GM18498 (cell line): ENCODE data around the gene IL18RAP.
A peak's percentile ranks its signal among the peaks of the same experiment; 100 is the strongest.

Experiments
- ATAC-seq: cut with Tn5 transposase; IDR thresholded peaks from one replicate; pipeline ENCODE4 v1.9.1; 2021; ENCODE audit warnings: mild to moderate bottlenecking, moderate library complexity; ENCODE audit not compliant: unreplicated experiment

Gene IL18RAP, protein sequence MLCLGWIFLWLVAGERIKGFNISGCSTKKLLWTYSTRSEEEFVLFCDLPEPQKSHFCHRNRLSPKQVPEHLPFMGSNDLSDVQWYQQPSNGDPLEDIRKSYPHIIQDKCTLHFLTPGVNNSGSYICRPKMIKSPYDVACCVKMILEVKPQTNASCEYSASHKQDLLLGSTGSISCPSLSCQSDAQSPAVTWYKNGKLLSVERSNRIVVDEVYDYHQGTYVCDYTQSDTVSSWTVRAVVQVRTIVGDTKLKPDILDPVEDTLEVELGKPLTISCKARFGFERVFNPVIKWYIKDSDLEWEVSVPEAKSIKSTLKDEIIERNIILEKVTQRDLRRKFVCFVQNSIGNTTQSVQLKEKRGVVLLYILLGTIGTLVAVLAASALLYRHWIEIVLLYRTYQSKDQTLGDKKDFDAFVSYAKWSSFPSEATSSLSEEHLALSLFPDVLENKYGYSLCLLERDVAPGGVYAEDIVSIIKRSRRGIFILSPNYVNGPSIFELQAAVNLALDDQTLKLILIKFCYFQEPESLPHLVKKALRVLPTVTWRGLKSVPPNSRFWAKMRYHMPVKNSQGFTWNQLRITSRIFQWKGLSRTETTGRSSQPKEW

DNA sequence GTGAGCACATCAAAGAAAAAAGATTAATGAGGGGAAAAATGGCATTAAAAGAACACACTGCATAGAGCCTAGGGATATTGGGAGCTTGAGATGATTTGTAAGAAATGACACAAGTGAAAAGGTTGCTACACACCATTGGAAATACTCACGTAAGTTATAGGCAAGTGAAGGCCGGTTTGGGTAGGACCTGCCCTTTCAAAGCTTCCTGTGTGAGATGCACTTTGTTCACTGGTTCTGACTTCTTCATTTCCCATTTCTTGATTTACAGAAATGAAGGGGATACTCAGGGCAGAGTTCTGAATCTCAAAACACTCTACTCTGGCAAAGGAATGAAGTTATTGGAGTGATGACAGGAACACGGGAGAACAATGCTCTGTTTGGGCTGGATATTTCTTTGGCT is at the start of gene IL18RAP:
Gene IL18RAP (plus strand): TSS at position 251 of the 400 bp plus-strand sequence. CDS start 118 bp downstream, at position 369.
- ATAC-seq = no peak

DNA sequence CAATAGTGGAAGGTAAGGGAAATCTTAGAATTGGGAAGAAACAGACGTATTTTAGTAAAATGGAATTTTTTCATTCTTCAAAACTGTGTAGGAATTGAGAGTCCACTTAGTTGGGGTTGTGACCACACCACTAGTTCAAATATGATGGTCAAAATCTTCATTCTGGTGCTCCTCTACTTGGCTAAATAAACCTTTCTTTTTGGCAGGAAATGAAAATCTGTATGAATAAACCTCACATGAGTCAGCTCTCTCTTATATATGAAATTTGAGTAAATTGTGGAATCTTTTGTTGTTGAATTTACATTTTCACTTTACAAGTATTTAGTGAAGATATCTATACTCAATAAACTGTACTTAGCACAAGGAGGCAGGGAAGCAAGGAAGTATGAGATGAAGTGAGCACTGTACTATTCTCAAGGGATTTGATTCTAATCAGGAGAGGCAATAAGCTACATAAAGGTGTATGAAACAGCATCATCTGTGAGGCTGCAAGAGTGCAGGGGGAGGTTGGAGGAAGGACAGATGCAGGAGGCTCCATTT is 46.8 kb upstream of the IL18RAP start:
- ATAC-seq = no peak

- ATAC-seq = no peak
These were observed 39.2 kb upstream of the IL18RAP start for GRCh38 chr2:102383722-102384121.

GRCh38 chr2:102385522-102385921 is 37.4 kb upstream of the IL18RAP start:
- ATAC-seq = no peak

- ATAC-seq = no peak
These were observed 37.0 kb upstream of the IL18RAP start for GRCh38 chr2:102386004-102386403.

- ATAC-seq = peak; percentile 49
These were observed 36.0 kb upstream of the IL18RAP start for GRCh38 chr2:102386867-102387541.

DNA sequence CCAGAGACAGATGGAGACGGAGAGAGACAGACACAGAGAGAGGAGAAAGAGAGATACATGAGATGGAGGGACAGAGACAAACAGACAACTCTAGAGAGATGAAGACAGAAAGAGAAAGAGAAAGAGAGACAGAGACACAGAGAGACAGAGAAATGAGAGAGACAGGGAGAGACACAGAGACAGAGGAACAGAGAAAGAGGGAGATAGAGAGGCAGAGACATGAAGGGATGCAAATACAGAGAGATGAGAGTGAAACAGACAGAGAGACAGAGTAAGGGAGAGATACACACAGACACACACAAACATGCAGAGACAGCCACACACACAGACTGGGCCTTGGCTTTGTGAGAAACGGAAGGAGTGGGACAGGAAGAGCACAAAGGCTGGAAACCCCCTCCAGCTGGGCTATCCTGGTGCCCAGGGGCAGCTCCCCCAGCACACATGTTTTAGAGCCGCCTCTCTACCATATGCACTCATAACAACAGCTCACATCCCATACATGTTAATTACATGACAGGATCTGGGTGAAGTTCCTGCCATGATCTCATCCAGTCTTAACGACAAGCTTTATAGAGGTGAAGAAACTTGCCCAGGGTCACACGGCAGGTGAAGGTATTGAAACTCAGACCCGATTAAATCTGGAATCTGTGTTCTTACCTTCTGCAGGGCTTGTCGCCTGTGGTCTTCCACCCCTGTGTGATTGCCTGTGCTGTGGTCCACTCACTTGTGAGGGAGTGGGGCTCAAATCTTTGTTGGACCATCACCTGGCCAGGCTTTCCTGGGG is 35.0 kb upstream of the IL18RAP start:
- ATAC-seq = no peak

DNA sequence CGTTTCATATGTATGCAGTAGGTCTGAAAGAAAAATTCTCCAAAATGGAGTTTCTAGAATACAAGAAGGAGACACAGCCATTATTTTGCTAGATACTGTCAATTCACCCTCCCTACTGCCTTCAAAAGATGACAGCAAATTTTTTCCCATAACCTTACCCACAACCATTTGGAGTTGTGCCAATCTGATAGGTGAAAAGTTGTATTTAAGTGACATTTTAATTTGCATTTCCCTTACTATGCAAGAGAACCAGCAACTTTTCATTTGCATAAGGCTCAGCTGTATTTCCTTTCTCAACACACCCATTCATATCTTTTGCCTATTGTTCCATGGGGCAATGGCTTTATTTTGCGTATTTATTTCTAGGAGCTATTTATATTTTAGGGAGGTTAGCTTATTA is 31.4 kb upstream of the IL18RAP start:
- ATAC-seq = no peak

DNA sequence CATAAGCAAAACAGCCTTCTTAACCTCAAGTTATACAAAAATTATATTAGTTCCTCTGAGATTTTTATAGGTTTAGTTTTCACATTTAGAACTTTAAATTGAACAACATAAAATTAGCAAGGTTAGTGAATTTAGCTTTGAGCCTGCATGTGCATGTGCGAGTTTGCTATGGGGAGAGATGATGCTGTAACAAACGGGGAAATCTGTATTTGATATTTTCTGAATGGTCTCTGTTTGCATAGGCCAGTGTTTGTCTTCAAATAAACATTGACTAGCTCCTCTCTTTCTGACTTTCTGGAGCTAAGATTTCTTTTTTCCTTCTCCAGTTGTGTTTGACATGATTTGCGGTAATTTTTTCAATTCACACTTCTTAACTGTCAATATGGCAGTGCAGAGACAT is 30.9 kb upstream of the IL18RAP start:
- no peak for ATAC-seq

- ATAC-seq = no peak
These were observed 30.0 kb upstream of the IL18RAP start for GRCh38 chr2:102392942-102393341.

DNA sequence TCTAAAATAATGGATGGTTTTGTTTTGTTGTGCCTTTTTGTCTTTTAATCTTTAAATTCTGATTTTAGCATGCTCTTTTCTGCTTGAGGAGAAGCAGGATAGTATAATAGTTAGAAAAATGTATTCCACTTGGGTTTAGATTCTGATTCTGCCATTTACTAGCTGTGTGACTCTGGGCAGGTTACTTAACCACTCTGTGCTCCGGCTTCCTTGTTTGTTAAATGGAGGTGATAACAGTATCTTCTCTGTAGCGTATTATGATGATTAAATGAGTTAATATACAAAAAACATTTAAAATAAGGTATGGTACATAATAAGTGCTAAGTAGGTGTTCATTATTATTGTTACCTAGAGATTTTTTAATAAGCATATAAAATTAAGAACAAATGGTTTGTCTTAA is 26.9 kb upstream of the IL18RAP start:
- no peak for ATAC-seq

DNA sequence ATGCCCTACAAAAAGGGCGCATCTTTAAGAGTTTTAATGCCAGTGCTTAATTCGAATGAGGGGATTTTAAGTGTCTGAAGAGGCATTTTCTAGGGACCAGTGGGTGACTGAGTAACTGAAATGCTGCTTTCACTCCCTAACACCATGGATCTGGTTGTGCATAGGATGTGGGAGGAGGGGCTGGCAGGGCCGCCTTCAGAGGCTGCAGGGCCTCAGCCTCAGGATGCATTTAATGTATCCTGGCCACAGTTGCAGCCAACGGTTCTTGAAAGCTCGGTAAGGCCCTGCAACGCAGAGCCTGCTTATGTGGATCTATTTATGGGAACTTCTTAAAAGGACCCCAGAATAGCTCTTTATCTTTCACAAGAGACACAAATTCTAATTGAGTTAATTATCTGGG is 25.8 kb upstream of the IL18RAP start:
- no peak for ATAC-seq

- no peak for ATAC-seq
These were observed 23.3 kb upstream of the IL18RAP start for GRCh38 chr2:102399499-102400141.

- ATAC-seq = no peak
These were observed 21.5 kb upstream of the IL18RAP start for GRCh38 chr2:102401456-102401855.

DNA sequence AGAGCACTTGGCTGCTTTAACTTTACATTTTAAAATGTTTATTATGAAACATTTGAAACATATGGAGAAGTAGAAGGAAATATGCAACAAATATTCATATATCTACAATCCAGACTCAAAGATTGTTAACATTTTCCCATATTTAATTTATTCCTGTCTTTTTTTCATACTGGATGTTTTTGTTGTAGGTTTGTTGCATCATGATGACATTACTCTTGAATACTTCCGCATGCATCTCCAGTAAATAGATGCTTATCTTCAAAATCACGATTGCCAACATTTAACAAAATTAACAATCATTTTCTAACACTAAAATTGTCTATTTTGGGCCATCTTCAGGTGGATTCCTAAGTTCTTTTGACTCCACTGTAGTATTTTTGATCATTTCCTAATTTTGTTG is 21.1 kb upstream of the IL18RAP start:
- no peak for ATAC-seq

DNA sequence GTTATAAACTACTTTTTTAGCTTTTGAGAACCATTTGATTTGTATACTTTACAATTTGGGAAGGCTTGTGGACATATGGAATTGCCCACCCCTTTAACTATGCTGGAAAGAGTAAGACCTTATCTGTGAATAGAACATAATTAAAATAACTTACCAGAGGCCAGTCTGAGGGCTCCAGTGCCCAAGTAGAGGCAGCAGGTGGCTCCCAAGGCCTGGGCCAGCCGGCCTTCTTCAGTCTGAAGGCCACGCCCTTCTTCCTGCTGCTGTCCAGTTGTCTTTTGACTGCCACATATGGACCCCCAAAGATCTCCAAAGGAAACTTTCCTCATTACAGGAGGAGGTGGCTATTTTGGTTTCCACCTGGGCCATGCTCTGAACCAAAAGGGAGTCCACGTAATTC is 12.0 kb upstream of the IL18RAP start:
- ATAC-seq = no peak

- ATAC-seq = no peak
These were observed 10.8 kb upstream of the IL18RAP start for GRCh38 chr2:102412199-102412598.

DNA sequence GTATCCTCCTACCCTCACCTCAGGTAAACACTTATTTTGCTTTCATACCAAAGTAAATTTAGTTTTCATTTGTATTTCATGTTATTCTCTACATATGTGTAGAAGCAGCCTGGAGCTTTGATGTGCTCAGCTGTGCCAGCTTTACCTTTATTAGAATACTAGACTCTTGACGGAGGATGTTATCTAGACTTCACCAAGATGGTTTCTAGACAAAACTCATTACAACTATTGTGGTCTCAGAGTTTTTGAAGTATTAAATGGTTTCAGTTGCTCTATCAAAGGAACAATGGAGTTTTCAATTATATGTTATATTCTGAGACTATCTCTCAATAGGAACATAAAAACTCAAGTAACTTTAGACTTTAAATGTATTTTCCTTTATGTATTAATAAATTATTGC is 5.0 kb upstream of the IL18RAP start:
- peak; percentile 63 for ATAC-seq

DNA sequence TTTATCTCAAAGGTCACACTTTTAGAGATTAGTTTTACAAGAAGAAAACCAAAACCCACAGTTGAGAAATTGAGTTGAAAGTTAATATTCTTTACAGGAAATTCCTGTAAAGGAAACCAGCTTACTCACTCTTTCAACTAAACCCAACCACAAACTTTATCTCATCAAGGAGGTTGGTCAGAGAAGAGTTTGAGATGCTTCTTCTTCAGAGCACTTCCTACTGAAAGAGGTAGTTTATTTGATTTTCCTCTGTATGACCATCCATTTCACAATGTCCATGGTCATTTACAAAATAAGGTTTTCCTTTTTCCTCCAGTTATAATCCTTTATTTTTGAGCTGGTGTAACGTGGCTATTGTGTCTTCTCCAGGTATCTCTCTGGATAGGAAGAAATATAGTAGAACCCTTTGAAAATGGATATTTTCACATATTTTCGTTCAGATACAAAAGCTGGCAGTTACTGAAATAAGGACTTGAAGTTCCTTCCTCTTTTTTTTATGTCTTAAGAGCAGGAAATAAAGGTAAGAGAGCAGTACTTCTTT is 4.5 kb upstream of the IL18RAP start:
- ATAC-seq = peak; percentile 84

DNA sequence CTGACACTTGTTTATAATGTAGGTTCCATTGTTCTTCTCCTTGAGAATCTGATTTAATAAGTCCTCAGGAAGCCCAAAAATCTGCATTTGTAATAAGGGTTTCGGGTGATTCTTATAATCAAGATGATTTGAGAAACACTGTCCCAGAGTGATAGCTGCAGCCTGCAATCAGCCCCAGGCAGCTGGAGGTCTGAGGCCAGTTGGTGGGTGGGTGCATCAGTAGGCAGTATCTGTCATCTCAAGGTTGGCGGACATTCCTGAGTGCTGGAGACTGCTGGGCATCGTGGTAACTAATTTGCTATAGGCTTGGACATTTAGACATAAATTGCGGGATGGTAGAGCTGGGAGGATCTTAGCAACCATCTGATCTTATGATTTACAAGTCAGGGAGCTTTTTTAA is 2.7 kb upstream of the IL18RAP start:
- ATAC-seq = no peak
